HG02759 (cell line): ENCODE measurements around the gene SEC23B.

Source experiments
- ATAC-seq: cut with Tn5 transposase; IDR thresholded peaks from one replicate; pipeline ENCODE4 v1.9.1; 2021; ENCODE audit warnings: mild to moderate bottlenecking, moderate library complexity; ENCODE audit not compliant: unreplicated experiment

Gene SEC23B

GRCh38 chr20:18587665-18588573, 80.2 kb downstream of the SEC23B start, which contains the start of gene DTD1:
DTD1 (plus strand) TSS chr20:18588054; CDS start chr20:18588073, 19 bp downstream.
- ATAC-seq = peak; percentile 87

- peak; percentile 7 for ATAC-seq
These were observed 80.8 kb downstream of the SEC23B start for GRCh38 chr20:18588574-18588933.

- ATAC-seq = no peak
These were observed 82.4 kb downstream of the SEC23B start for GRCh38 chr20:18589941-18590674.

- no peak for ATAC-seq
These were observed 88.5 kb downstream of the SEC23B start for GRCh38 chr20:18596270-18596669.

GRCh38 chr20:18609741-18610140, 102.0 kb downstream of the SEC23B start:
- ATAC-seq = no peak
